Measurements from ENCODE around the gene NF2.

- TF ChIP-seq CTCF (IDR thresholded peaks at IDR 0.05) = no peak
- TF ChIP-seq SP1 (CRISPR knock-in tag; conservative IDR thresholded peaks at IDR 0.05) = no peak
- TF ChIP-seq CREB1 (CRISPR knock-in tag; IDR thresholded peaks at IDR 0.05) = no peak
Observed at GRCh38 chr22:29724843-29725242, 121.4 kb downstream of the NF2 start.

Data from WTC11 (cell line).